ENCODE data around the gene VMP1.

VMP1 gene

GRCh38 chr17:59733697-59734096, 26.2 kb downstream of the VMP1 start:
- H3K9me3 ChIP-seq (ENCODE audit: control extremely low read depth in 1 of 5, control insufficient read depth in 4 of 5, insufficient read depth in 2 of 5, low read depth in 1 of 5, low read length in 4 of 5), result no peaks in the 10 kb centered on the region
- ChIA-PET CTCF (interaction anchor here (0.6 to 2.3 kb wide), 4 partner anchors 9 to 131 kb away, joined by 3 to 6 read pairs (median 4); no protein-coding TSS in a partner anchor), POLR2A (no interaction called here)
- no peak for DNase-seq
- peaks cover 2 to 18% (median 8%) of the 10 kb centered on the region in 4 experiments for H3K36me3 ChIP-seq (ENCODE audit: control insufficient read depth in 4 of 4, insufficient read depth in 4 of 4, low read length in 3 of 4)
- H3K27ac ChIP-seq (ENCODE audit: insufficient read depth in 1 of 2, low read depth in 1 of 2, low read length in 2 of 2, poor library complexity in 1 of 2, severe bottlenecking in 2 of 2), result no peak overlapping the region
- 100% methylated on average over 1 of the region's 2 CpGs for WGBS (ENCODE audit: insufficient coverage)
- no peak overlapping the region for H3K4me3 ChIP-seq (ENCODE audit: control insufficient read depth in 1 of 7, extremely low read depth in 1 of 7, insufficient read depth in 4 of 7, low read depth in 2 of 7, low read length in 6 of 7)
- peaks cover 0 to 10% (median 9%) of the 10 kb centered on the region in 4 experiments for H3K4me1 ChIP-seq (ENCODE audit: control extremely low read depth in 1 of 4, control insufficient read depth in 4 of 4, insufficient read depth in 4 of 4, low read length in 3 of 4)
- H3K27me3 ChIP-seq (replicated peaks in 2 of 5; ENCODE audit: control insufficient read depth in 4 of 5, insufficient read depth in 5 of 5, low read length in 4 of 5), result no peaks in the 10 kb centered on the region

GRCh38 chr17:59734226-59734625, 26.8 kb downstream of the VMP1 start:
- ChIA-PET CTCF (interaction anchor here (0.6 to 2.3 kb wide), 5 partner anchors 10 to 130 kb away, joined by 3 to 6 read pairs (median 4); no protein-coding TSS in a partner anchor), POLR2A (no interaction called here)
- no peaks in the 10 kb centered on the region for H3K9me3 ChIP-seq (ENCODE audit: control extremely low read depth in 1 of 5, control insufficient read depth in 4 of 5, insufficient read depth in 2 of 5, low read depth in 1 of 5, low read length in 4 of 5)
- no peak for DNase-seq
- H3K27ac ChIP-seq (ENCODE audit: insufficient read depth in 1 of 2, low read depth in 1 of 2, low read length in 2 of 2, poor library complexity in 1 of 2, severe bottlenecking in 2 of 2), result no peak overlapping the region
- H3K4me3 ChIP-seq (ENCODE audit: control insufficient read depth in 1 of 7, extremely low read depth in 1 of 7, insufficient read depth in 4 of 7, low read depth in 2 of 7, low read length in 6 of 7), result no peak overlapping the region
- H3K4me1 ChIP-seq (ENCODE audit: control extremely low read depth in 1 of 4, control insufficient read depth in 4 of 4, insufficient read depth in 4 of 4, low read length in 3 of 4), result peaks cover 0 to 9% (median 7%) of the 10 kb centered on the region in 4 experiments
- 100% methylated on average over 3 of the region's 5 CpGs for WGBS (ENCODE audit: insufficient coverage)
- peaks cover 2 to 18% (median 8%) of the 10 kb centered on the region in 4 experiments for H3K36me3 ChIP-seq (ENCODE audit: control insufficient read depth in 4 of 4, insufficient read depth in 4 of 4, low read length in 3 of 4)
- no peaks in the 10 kb centered on the region for H3K27me3 ChIP-seq (replicated peaks in 2 of 5; ENCODE audit: control insufficient read depth in 4 of 5, insufficient read depth in 5 of 5, low read length in 4 of 5)

- WGBS (ENCODE audit: insufficient coverage), result no CpG with 5 or more reads among the region's 3 CpGs
- H3K27ac ChIP-seq (ENCODE audit: insufficient read depth in 1 of 2, low read depth in 1 of 2, low read length in 2 of 2, poor library complexity in 1 of 2, severe bottlenecking in 2 of 2), result no peak overlapping the region
Observed at GRCh38 chr17:59737324-59737723, 29.9 kb downstream of the VMP1 start.

GRCh38 chr17:59743842-59744241, 36.4 kb downstream of the VMP1 start:
- Histone ChIP-seq H3K9me3 (ENCODE audit: control extremely low read depth in 1 of 5, control insufficient read depth in 4 of 5, insufficient read depth in 2 of 5, low read depth in 1 of 5, low read length in 4 of 5) (peaks cover 0 to 9% (median 1%) of the 10 kb centered on the region in 5 experiments), H3K4me1 (ENCODE audit: control extremely low read depth in 1 of 4, control insufficient read depth in 4 of 4, insufficient read depth in 4 of 4, low read length in 3 of 4) (no peaks in the 10 kb centered on the region), H3K4me3 (ENCODE audit: control insufficient read depth in 1 of 7, extremely low read depth in 1 of 7, insufficient read depth in 4 of 7, low read depth in 2 of 7, low read length in 6 of 7) (no peak overlapping the region), H3K27me3 (replicated peaks in 2 of 5; ENCODE audit: control insufficient read depth in 4 of 5, insufficient read depth in 5 of 5, low read length in 4 of 5) (no peaks in the 10 kb centered on the region), H3K27ac (ENCODE audit: insufficient read depth in 1 of 2, low read depth in 1 of 2, low read length in 2 of 2, poor library complexity in 1 of 2, severe bottlenecking in 2 of 2) (no peak overlapping the region), H3K36me3 (ENCODE audit: control insufficient read depth in 4 of 4, insufficient read depth in 4 of 4, low read length in 3 of 4) (peaks cover 6 to 19% (median 6%) of the 10 kb centered on the region in 4 experiments)
- POLR2A ChIA-PET, result interaction anchor here (0.6 kb wide), 2 partner anchors 104 to 126 kb away, joined by 4 to 7 read pairs; no protein-coding TSS in a partner anchor
- CTCF ChIA-PET, result interaction anchor here (0.7 to 1.2 kb wide), 2 partner anchors 9 to 116 kb away, joined by 3 to 4 read pairs; no protein-coding TSS in a partner anchor
- WGBS (ENCODE audit: insufficient coverage), result 88% methylated on average over 2 of the region's 4 CpGs
- no peak for DNase-seq

More at GRCh38 chr17:59737324-59737723, 29.9 kb downstream of the VMP1 start:
- no peaks in the 10 kb centered on the region for H3K9me3 ChIP-seq (ENCODE audit: control extremely low read depth in 1 of 5, control insufficient read depth in 4 of 5, insufficient read depth in 2 of 5, low read depth in 1 of 5, low read length in 4 of 5)
- DNase-seq, result no peak
- H3K4me1 ChIP-seq (ENCODE audit: control extremely low read depth in 1 of 4, control insufficient read depth in 4 of 4, insufficient read depth in 4 of 4, low read length in 3 of 4), result no peaks in the 10 kb centered on the region
- H3K27me3 ChIP-seq (replicated peaks in 2 of 5; ENCODE audit: control insufficient read depth in 4 of 5, insufficient read depth in 5 of 5, low read length in 4 of 5), result no peaks in the 10 kb centered on the region
- POLR2A ChIA-PET, result no interaction called here
- no peak overlapping the region for H3K4me3 ChIP-seq (ENCODE audit: control insufficient read depth in 1 of 7, extremely low read depth in 1 of 7, insufficient read depth in 4 of 7, low read depth in 2 of 7, low read length in 6 of 7)
- CTCF ChIA-PET, result interaction anchor here (1.1 to 1.8 kb wide), 3 partner anchors 11 to 122 kb away, joined by 3 to 7 read pairs (median 3); no protein-coding TSS in a partner anchor
- peaks cover 2 to 24% (median 11%) of the 10 kb centered on the region in 4 experiments for H3K36me3 ChIP-seq (ENCODE audit: control insufficient read depth in 4 of 4, insufficient read depth in 4 of 4, low read length in 3 of 4)

GRCh38 chr17:59745040-59745439, 37.6 kb downstream of the VMP1 start:
- Histone ChIP-seq H3K27ac (ENCODE audit: insufficient read depth in 1 of 2, low read depth in 1 of 2, low read length in 2 of 2, poor library complexity in 1 of 2, severe bottlenecking in 2 of 2) (peak overlapping the region in 1 of 2 experiments; percentile 19), H3K9me3 (ENCODE audit: control extremely low read depth in 1 of 5, control insufficient read depth in 4 of 5, insufficient read depth in 2 of 5, low read depth in 1 of 5, low read length in 4 of 5) (peaks cover 0 to 9% (median 1%) of the 10 kb centered on the region in 5 experiments), H3K36me3 (ENCODE audit: control insufficient read depth in 4 of 4, insufficient read depth in 4 of 4, low read length in 3 of 4) (peaks cover 6 to 17% (median 6%) of the 10 kb centered on the region in 4 experiments), H3K27me3 (replicated peaks in 2 of 5; ENCODE audit: control insufficient read depth in 4 of 5, insufficient read depth in 5 of 5, low read length in 4 of 5) (no peaks in the 10 kb centered on the region), H3K4me1 (ENCODE audit: control extremely low read depth in 1 of 4, control insufficient read depth in 4 of 4, insufficient read depth in 4 of 4, low read length in 3 of 4) (no peaks in the 10 kb centered on the region), H3K4me3 (ENCODE audit: control insufficient read depth in 1 of 7, extremely low read depth in 1 of 7, insufficient read depth in 4 of 7, low read depth in 2 of 7, low read length in 6 of 7) (no peak overlapping the region)
- POLR2A ChIA-PET, result no interaction called here
- no peak for DNase-seq
- no CpG with 5 or more reads among the region's 2 CpGs for WGBS (ENCODE audit: insufficient coverage)
- CTCF ChIA-PET, result interaction anchor here (0.6 to 2.4 kb wide), 7 partner anchors 9 to 169 kb away, joined by 3 to 7 read pairs (median 4); no protein-coding TSS in a partner anchor

- Histone ChIP-seq H3K36me3 (ENCODE audit: control insufficient read depth in 4 of 4, insufficient read depth in 4 of 4, low read length in 3 of 4) (peaks cover 3 to 13% (median 9%) of the 10 kb centered on the region in 4 experiments), H3K4me3 (ENCODE audit: control insufficient read depth in 1 of 7, extremely low read depth in 1 of 7, insufficient read depth in 4 of 7, low read depth in 2 of 7, low read length in 6 of 7) (no peak overlapping the region), H3K9me3 (ENCODE audit: control extremely low read depth in 1 of 5, control insufficient read depth in 4 of 5, insufficient read depth in 2 of 5, low read depth in 1 of 5, low read length in 4 of 5) (peaks cover 0 to 9% (median 1%) of the 10 kb centered on the region in 5 experiments), H3K27me3 (replicated peaks in 2 of 5; ENCODE audit: control insufficient read depth in 4 of 5, insufficient read depth in 5 of 5, low read length in 4 of 5) (no peaks in the 10 kb centered on the region), H3K4me1 (ENCODE audit: control extremely low read depth in 1 of 4, control insufficient read depth in 4 of 4, insufficient read depth in 4 of 4, low read length in 3 of 4) (no peaks in the 10 kb centered on the region), H3K27ac (ENCODE audit: insufficient read depth in 1 of 2, low read depth in 1 of 2, low read length in 2 of 2, poor library complexity in 1 of 2, severe bottlenecking in 2 of 2) (no peak overlapping the region)
- CTCF ChIA-PET, result interaction anchor here (1.0 to 2.4 kb wide), 15 partner anchors 8 to 168 kb away, joined by 3 to 7 read pairs (median 3); no protein-coding TSS in a partner anchor
- 96% methylated on average over 3 of the region's 4 CpGs for WGBS (ENCODE audit: insufficient coverage)
- POLR2A ChIA-PET, result no interaction called here
- peak; percentile 40 to 76 (median 65) for DNase-seq
Observed at GRCh38 chr17:59746849-59747445, 39.5 kb downstream of the VMP1 start.

GRCh38 chr17:59748591-59748990, 41.1 kb downstream of the VMP1 start:
- WGBS (ENCODE audit: insufficient coverage), result no CpG with 5 or more reads among the region's 1 CpG
- ChIA-PET CTCF (interaction anchor here (1.0 to 1.9 kb wide), 11 partner anchors 12 to 166 kb away, joined by 3 to 7 read pairs (median 3); no protein-coding TSS in a partner anchor), POLR2A (interaction anchor here (0.6 kb wide), 1 partner anchor 127 kb away, joined by 4 read pairs; no protein-coding TSS in a partner anchor)
- H3K27me3 ChIP-seq (replicated peaks in 2 of 5; ENCODE audit: control insufficient read depth in 4 of 5, insufficient read depth in 5 of 5, low read length in 4 of 5), result no peaks in the 10 kb centered on the region
- DNase-seq, result no peak
- H3K27ac ChIP-seq (ENCODE audit: insufficient read depth in 1 of 2, low read depth in 1 of 2, low read length in 2 of 2, poor library complexity in 1 of 2, severe bottlenecking in 2 of 2), result no peak overlapping the region
- H3K4me1 ChIP-seq (ENCODE audit: control extremely low read depth in 1 of 4, control insufficient read depth in 4 of 4, insufficient read depth in 4 of 4, low read length in 3 of 4), result peaks cover 0 to under 1% (median 0%) of the 10 kb centered on the region in 4 experiments
- no peak overlapping the region for H3K4me3 ChIP-seq (ENCODE audit: control insufficient read depth in 1 of 7, extremely low read depth in 1 of 7, insufficient read depth in 4 of 7, low read depth in 2 of 7, low read length in 6 of 7)
- H3K36me3 ChIP-seq (ENCODE audit: control insufficient read depth in 4 of 4, insufficient read depth in 4 of 4, low read length in 3 of 4), result peaks cover 0 to 9% (median 4%) of the 10 kb centered on the region in 4 experiments
- peaks cover 0 to 3% (median 0%) of the 10 kb centered on the region in 5 experiments for H3K9me3 ChIP-seq (ENCODE audit: control extremely low read depth in 1 of 5, control insufficient read depth in 4 of 5, insufficient read depth in 2 of 5, low read depth in 1 of 5, low read length in 4 of 5)
